Midbrain (tissue), 1 donor: Measurements from ENCODE around the gene LRP5.
"Not testable (repeated sequence)": the region's sequence is repeated elsewhere in the genome, so short reads cannot be mapped to it uniquely, and the experiment has no call there.

Experiments used
- DNase-seq: peaks from one replicate; lab custom pipeline; 2025; lab: John Stamatoyannopoulos, UW

The LRP5 gene

DNA sequence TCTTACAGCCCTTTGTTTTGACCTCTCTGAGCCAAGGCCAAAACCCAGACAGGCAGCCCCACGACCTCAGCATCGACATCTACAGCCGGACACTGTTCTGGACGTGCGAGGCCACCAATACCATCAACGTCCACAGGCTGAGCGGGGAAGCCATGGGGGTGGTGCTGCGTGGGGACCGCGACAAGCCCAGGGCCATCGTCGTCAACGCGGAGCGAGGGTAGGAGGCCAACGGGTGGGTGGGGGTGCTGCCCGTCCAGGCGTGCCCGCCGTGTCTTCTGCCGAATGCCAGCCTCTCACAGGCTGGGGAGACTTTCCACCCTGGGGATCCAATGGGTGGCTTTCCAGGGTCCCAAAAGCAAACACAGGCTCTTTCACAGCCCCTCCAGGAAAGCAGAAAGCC, 111.1 kb downstream of the LRP5 start:
- DNase-seq, result no peak

DNA sequence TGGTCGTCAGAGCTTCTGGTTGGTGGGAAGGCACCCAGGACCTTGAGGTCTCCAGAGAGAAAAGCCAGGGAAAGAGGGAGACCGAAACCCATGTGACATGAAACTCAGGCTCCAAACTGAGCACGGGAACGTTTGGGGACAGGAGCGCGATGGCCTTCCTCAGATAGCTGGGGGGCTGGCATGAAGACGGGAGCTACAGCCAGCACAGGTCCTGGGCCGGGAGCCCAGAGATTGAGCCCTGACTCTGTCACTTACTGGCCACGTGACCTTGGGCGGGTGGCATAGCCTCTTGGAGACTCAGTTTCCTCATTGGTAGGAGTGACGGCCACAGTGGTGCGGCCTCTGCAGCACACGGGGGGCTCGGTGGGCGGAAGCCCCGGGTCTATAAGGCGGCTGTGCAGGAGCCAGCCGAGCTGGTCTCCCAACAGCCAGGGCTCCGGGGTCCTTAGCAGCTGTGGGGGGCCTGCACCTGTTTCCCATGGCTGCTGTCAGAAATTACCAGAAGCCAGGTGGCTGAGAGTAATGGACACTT, 111.8 kb downstream of the LRP5 start:
- DNase-seq, result no peak

DNA sequence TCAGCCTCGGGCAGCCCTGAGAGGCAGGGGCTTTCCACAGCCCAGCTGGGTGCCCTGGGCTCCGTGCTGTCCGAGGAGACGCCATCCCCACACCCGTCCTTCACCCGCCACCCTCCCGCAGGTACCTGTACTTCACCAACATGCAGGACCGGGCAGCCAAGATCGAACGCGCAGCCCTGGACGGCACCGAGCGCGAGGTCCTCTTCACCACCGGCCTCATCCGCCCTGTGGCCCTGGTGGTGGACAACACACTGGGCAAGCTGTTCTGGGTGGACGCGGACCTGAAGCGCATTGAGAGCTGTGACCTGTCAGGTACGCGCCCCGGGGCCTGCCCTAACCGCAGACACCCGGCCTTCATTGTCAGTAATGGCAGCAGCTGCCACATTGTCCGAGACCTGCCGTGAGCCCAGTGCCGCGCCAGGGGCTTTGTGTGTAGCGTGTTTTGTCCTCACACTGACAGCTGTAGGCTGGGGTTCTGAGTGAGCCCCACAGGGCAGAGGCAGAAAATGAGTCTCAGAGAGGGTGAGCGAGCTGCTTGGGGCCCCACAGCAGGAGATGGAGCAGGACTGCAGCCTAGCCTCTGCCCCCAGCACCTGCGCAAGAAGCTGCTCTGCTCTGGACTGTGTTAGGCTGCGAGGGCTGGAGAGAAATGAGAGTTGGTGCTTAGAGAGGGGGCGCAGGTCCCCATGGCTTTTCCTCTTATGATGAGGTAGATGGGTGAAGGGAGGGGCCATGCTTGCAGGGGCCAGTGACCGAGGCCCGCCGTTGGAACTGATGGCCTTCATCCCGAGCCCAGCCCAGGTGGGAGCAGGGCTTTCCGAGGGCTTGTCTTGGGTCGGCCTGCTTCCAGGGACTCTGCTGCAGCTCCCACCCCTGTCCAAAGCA, 112.8 kb downstream of the LRP5 start:
- DNase-seq, result no peak

GRCh38 chr11:68425866-68426380, 113.5 kb downstream of the LRP5 start:
- DNase-seq, result no peak

- no peak for DNase-seq
These were observed 117.3 kb downstream of the LRP5 start for GRCh38 chr11:68429661-68430060.

DNA sequence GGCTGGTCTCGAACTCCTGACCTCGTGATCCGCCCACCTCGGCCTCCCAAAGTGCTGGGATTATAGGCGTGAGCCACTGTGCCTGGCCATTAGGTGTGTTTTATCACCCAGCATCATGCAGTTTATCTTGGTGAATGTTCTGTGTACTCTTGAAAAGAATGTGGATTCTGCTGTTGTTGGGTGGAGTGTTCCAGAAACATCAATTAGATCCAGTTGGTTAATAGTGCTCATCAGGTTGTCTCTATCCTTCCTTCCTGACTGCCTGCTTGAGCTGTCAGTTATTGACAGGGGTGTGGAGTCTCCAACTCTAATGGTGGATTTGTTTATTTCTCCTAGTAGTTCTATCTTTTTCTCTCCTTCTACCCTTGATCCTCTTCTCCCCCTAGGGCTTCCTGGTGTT, 118.0 kb downstream of the LRP5 start:
- DNase-seq, result no peak

DNA sequence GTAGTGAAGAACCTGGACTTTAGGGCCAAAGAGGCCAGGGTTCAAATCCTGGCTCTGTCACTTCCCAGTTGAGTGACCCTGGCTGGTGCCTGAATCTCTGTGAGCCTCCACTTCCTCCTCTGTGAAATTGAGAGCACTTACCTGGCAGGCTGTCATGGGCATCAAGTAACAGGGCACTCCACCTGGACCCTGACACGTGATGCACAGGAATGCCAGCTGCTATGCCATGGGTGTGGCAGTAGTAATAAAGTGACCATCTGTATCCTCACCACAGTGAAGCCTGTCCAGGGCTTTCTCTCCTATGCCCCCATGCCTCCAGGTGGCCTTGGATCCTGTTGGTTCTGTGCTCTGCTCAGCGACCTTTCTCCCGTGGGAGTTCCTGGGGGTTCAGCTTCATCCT, 118.4 kb downstream of the LRP5 start:
- no peak for DNase-seq

DNA sequence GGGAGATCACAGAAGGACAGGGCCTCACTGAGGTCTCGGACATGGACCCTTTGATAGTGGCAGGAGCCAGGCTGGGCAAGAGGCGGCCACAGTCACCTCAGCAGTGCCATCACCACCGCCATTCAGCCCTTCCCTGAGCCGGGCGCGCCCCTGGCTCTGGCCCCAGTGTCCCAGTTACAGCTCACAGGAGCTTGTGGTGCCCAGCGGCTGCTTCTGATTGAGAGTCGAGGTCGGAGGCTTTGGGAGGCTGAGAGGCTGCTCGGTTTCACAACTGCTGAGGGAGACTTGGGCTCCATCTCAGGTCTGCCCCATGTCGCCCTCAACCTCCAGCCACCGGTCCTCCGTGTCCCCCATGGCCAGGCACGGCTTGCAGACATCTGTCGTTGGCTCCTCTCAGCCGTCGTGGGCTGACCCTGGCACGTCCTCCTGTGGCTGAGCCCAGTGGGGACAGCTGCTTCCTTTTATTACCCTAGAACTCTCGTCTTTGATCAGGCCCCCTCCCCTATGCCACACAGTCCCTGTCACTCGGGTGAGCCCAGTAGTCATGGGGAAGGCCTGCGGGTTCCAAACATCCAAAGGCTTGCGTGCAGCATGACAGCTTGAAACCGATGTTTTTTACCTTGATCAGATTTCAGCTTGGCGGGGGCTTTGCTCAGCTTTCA, 119.7 kb downstream of the LRP5 start:
- no peak for DNase-seq

- DNase-seq, result no peak
These were observed 120.5 kb downstream of the LRP5 start for GRCh38 chr11:68432874-68433273.

- no peak for DNase-seq
These were observed 121.2 kb downstream of the LRP5 start for GRCh38 chr11:68433541-68433940.

- not testable (repeated sequence) for DNase-seq
These were observed 121.8 kb downstream of the LRP5 start for GRCh38 chr11:68434159-68434558.

DNA sequence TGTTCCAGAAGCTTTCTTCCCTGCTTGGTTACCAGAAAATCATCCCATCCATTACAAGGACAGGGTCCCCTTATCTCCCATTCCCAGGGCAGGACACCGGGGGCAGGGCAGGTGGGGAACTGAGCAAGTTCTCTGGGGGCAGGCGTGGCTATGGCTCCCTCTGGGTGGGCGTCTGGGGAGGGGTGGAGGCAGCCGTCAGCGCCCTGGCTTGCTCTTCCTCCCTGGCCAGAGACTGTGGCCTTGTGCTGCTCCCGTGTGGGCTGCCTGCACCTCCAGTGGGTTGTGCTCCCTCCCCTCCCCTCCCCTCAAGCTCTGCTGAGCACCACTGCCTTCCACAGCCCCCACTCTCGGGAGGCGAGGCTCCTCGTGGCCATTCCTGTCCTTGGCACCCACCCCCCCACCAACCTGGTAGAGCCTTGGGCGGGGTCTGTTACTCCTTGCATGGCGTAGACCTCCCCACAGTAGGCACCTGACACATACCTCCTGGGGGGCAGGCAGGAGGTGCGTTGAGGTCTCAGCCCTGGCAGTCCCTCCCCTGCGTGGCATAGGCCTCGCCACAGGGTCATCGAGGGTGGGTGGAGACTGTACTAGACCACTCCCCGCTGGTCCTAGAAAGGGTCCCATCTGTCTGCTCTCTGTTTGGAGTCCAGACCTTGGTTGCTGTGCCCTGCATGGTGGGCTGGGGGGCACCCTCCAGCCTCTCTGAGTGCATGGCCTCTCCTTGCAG, 123.9 kb downstream of the LRP5 start:
- no peak for DNase-seq

- DNase-seq, result no peak
These were observed 124.9 kb downstream of the LRP5 start for GRCh38 chr11:68436985-68437926.

- DNase-seq, result no peak
These were observed 125.7 kb downstream of the LRP5 start for GRCh38 chr11:68437927-68438657.

DNA sequence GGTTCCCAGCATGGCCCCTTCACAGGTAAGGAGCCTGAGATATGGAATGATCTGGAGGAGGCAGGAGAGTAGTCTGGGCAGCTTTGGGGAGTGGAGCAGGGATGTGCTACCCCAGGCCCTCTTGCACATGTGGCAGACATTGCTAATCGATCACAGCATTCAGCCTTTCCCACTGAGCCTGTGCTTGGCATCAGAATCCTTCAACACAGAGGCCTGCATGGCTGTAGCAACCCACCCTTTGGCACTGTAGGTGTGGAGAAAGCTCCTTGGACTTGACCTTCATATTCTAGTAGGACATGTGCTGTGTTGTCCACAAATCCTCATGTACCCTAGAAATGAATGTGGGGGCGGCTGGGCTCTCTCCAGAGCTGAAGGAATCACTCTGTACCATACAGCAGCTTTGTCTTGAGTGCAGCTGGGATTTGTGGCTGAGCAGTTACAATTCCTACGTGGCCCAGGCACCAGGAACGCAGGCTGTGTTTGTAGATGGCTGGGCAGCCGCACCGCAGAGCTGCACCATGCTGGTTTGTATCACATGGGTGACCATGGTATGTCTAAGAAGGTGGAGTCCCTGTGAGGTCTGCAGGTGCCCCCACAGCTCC, 126.4 kb downstream of the LRP5 start:
- DNase-seq, result no peak

DNA sequence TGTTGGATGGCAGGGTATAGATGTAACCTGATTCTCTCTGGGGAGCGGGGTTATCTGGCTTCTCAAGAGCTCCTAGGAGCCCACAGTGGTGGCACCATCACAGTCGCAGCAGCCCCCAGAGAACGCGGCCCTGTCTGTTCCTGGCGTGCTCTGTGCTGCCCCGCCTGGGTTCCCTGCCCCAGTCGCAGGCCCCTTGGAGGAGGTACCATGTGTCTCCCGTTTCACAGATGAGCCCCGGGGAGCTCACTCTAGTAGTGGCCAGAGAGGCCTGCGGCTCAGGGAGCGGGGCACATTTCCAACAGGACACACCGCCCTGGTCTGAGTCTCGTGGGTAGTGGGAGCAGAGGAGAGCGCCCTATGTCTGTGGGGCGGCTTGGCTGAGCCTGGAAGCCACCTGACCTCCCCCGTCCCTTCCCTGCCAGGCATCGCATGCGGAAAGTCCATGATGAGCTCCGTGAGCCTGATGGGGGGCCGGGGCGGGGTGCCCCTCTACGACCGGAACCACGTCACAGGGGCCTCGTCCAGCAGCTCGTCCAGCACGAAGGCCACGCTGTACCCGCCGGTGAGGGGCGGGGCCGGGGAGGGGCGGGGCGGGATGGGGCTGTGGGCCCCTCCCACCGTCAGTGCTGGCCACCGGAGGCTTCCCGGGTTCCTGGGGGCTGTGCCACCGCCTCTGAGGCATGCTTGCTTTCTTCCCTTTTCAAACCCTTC, 127.1 kb downstream of the LRP5 start:
- DNase-seq, result no peak

DNA sequence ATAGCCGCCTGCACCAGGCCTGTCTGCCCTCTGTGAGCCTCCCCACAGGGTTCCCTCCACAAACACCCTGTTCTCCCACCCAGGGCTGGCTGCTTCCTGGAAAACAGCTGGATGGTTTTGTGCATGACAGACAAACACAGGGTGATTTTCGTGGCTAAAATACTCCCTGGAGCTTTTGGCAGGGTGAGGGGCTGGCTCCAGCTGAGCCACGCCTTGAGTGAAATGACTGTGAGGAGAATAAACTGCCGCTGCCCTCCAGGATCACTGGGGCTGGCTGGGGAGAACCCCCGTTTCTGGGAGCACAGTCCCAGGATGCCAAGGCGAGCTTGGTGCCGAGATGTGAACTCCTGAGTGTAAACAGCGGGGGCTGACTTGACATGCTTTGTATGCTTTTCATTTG, 127.8 kb downstream of the LRP5 start:
- no peak for DNase-seq

DNA sequence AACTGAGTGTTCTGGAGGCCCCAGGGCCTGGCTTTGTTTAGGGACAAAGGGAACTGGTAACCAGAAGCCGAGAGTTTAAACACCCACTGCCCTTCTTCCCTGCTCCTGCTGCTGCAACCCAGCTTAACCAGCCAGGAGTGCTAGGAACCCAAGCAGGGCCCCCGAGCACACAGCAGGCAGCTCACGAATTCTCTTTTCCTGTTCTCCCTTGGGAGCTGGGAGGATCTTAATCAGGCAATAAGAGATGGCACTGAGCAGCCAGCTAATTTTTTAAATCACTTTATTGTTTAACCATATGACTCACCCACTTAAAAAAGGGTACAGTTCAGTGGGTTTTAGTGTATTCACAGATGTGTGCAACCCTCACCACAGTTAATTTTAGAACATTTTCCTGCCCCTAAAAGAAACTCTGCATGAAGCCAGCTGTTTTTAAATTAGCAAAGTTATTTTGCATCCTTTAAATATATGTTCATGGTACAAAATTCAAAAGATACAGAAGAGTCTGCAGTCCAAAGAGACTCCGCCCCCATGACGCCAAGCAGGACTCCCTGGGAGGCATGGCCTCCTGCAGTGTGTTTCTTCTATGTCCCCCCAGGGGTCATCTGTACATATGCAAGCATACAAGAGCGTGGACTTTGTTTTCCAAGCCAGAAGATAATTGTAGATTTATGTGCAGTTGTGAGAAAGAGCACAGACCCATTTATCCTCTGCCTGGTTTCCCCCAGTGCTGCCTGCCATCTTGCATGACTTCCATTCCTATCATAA, 129.3 kb downstream of the LRP5 start:
- no peak for DNase-seq

GRCh38 chr11:68442433-68442832, 130.0 kb downstream of the LRP5 start:
- DNase-seq, result no peak
